HG02759 (cell line): ENCODE data around the gene JADE1.
A peak's percentile ranks its signal among the peaks of the same experiment; 100 is the strongest.

ENCODE experiments used
- ATAC-seq: cut with Tn5 transposase; IDR thresholded peaks from one replicate; pipeline ENCODE4 v1.9.1; 2021; ENCODE audit warnings: mild to moderate bottlenecking, moderate library complexity; ENCODE audit not compliant: unreplicated experiment

The JADE1 gene

GRCh38 chr4:128868758-128869157, 59.3 kb downstream of the JADE1 start:
- no peak for ATAC-seq

GRCh38 chr4:128869776-128870509, 60.4 kb downstream of the JADE1 start:
- no peak for ATAC-seq

GRCh38 chr4:128871948-128872347, 62.4 kb downstream of the JADE1 start:
- no peak for ATAC-seq

- no peak for ATAC-seq
Observed at GRCh38 chr4:128876200-128876599, 66.7 kb downstream of the JADE1 start.

- no peak for ATAC-seq
Observed at GRCh38 chr4:128877934-128878333, 68.4 kb downstream of the JADE1 start.

GRCh38 chr4:128879283-128879682, 69.8 kb downstream of the JADE1 start:
- ATAC-seq, result no peak

GRCh38 chr4:128879971-128880370, 70.5 kb downstream of the JADE1 start:
- ATAC-seq, result no peak

GRCh38 chr4:128880662-128881061, 71.2 kb downstream of the JADE1 start:
- ATAC-seq, result no peak

GRCh38 chr4:128904821-128905220, 95.3 kb downstream of the JADE1 start:
- ATAC-seq, result no peak

GRCh38 chr4:128906581-128906980, 97.1 kb downstream of the JADE1 start:
- ATAC-seq, result no peak

- no peak for ATAC-seq
Observed at GRCh38 chr4:128907981-128908380, 98.5 kb downstream of the JADE1 start.

GRCh38 chr4:128908735-128909134, 99.2 kb downstream of the JADE1 start:
- ATAC-seq, result no peak

GRCh38 chr4:128913228-128913627, 103.7 kb downstream of the JADE1 start:
- no peak for ATAC-seq

GRCh38 chr4:128915544-128915943, 106.0 kb downstream of the JADE1 start:
- no peak for ATAC-seq

GRCh38 chr4:128916832-128917231, 107.3 kb downstream of the JADE1 start:
- peak; percentile 85 for ATAC-seq

- peak; percentile 72 for ATAC-seq
Observed at GRCh38 chr4:128917781-128918180, 108.3 kb downstream of the JADE1 start.

GRCh38 chr4:128921954-128922353, 112.5 kb downstream of the JADE1 start:
- ATAC-seq, result no peak
